SK-N-SH treated with all-trans-retinoic acid at 6 μM for 48 hours (cell line): ENCODE data around the gene SKAP2.

Experiments
- ATAC-seq: fragments of 200-7000 bp; cut with Tn5 transposase; 3 replicates; pipeline ENCODE4 v1.9.1; 2020; ENCODE audit warnings: mild to moderate bottlenecking, moderate library complexity
- ARNTL ChIP-seq: fragments of 450-650 bp; formaldehyde crosslinking; IDR thresholded peaks from 2 replicates; pipeline ENCODE4 v1.5.0; 2020; ENCODE audit warnings: low read depth, mild to moderate bottlenecking, moderate library complexity, borderline replicate concordance
- BACH2 ChIP-seq: fragments of 250-450 bp; sonication (Bioruptor Pico); IDR thresholded peaks from 2 replicates; pipeline ENCODE4 v1.9.0; 2021; ENCODE audit warnings: mild to moderate bottlenecking, borderline replicate concordance
- CSDC2 ChIP-seq: fragments of 250-450 bp; sonication (Bioruptor Pico); IDR thresholded peaks from 2 replicates; pipeline ENCODE4 v1.5.0; 2020; ENCODE audit warnings: mild to moderate bottlenecking, moderate library complexity
- CSRNP3 ChIP-seq: fragments of 250-450 bp; sonication (Bioruptor Pico); IDR thresholded peaks from 2 replicates; pipeline ENCODE4 v1.5.1; 2021; ENCODE audit warnings: mild to moderate bottlenecking, moderate library complexity
- ESRRG ChIP-seq: fragments of 250-450 bp; sonication (Bioruptor Pico); IDR thresholded peaks from 2 replicates; pipeline ENCODE4 v1.6.1; 2021; ENCODE audit warnings: mild to moderate bottlenecking
- GLIS3 ChIP-seq: fragments of 250-450 bp; sonication (Bioruptor Pico); IDR thresholded peaks from 2 replicates; pipeline ENCODE4 v1.5.0; 2020; ENCODE audit warnings: mild to moderate bottlenecking, moderate library complexity
- ISL1 ChIP-seq: fragments of 250-450 bp; sonication (Bioruptor Pico); IDR thresholded peaks from 2 replicates; pipeline ENCODE4 v2.1.2; 2022; ENCODE audit warnings: mild to moderate bottlenecking, moderate library complexity
- OSR1 ChIP-seq: fragments of 250-450 bp; sonication (Bioruptor Pico); IDR thresholded peaks from 2 replicates; pipeline ENCODE4 v1.8.0; 2022; ENCODE audit warnings: moderate library complexity, mild to moderate bottlenecking, inconsistent platforms
- PPARA ChIP-seq: fragments of 250-450 bp; sonication (Bioruptor Pico); IDR thresholded peaks from 2 replicates; pipeline ENCODE4 v1.5.0; 2020; ENCODE audit warnings: mild to moderate bottlenecking, borderline replicate concordance
- RARB ChIP-seq: fragments of 250-450 bp; sonication (Bioruptor Pico); IDR thresholded peaks from 2 replicates; pipeline ENCODE4 v1.8.0; 2021; ENCODE audit warnings: mild to moderate bottlenecking, moderate library complexity
- SNAI2 ChIP-seq: fragments of 250-450 bp; sonication (Bioruptor Pico); IDR thresholded peaks from 2 replicates; pipeline ENCODE4 v1.5.0; 2020; ENCODE audit warnings: mild to moderate bottlenecking, moderate library complexity
- TCF4 ChIP-seq: fragments of 250-450 bp; sonication (Bioruptor Pico); IDR thresholded peaks from 2 replicates; pipeline ENCODE4 v1.8.0; 2021; ENCODE audit warnings: mild to moderate bottlenecking, moderate library complexity, borderline replicate concordance
- TOX ChIP-seq: fragments of 250-450 bp; sonication (Bioruptor Pico); IDR thresholded peaks from 2 replicates; pipeline ENCODE4 v1.8.0; 2021; ENCODE audit warnings: mild to moderate bottlenecking, moderate library complexity, borderline replicate concordance
- ZC3H10 ChIP-seq: fragments of 250-450 bp; sonication (Bioruptor Pico); IDR thresholded peaks from 2 replicates; pipeline ENCODE4 v1.5.1; 2021; ENCODE audit warnings: mild to moderate bottlenecking, moderate library complexity
- ZFP3 ChIP-seq: fragments of 250-450 bp; sonication (Bioruptor Pico); IDR thresholded peaks from 2 replicates; pipeline ENCODE4 v1.5.0; 2020; ENCODE audit warnings: mild to moderate bottlenecking, moderate library complexity
- ZFP30 ChIP-seq: fragments of 450-650 bp; formaldehyde crosslinking; IDR thresholded peaks from 2 replicates; pipeline ENCODE4 v1.5.0; 2022; ENCODE audit warnings: mild to moderate bottlenecking, moderate library complexity
- ZNF565 ChIP-seq: fragments of 450-650 bp; formaldehyde crosslinking; conservative IDR thresholded peaks from 2 replicates; pipeline ENCODE4 v1.5.0; 2020; ENCODE audit warnings: low read depth, mild to moderate bottlenecking, moderate library complexity
- ZNF70 ChIP-seq: fragments of 450-650 bp; formaldehyde crosslinking; IDR thresholded peaks from 2 replicates; pipeline ENCODE4 v1.5.0; 2020; ENCODE audit warnings: mild to moderate bottlenecking, moderate library complexity
- ZNF8 ChIP-seq: fragments of 450-650 bp; formaldehyde crosslinking; IDR thresholded peaks from 2 replicates; pipeline ENCODE4 v1.5.0; 2020; ENCODE audit warnings: mild to moderate bottlenecking, moderate library complexity
- TF ChIP-seq, protein P1 (sequence below): fragments of 250-450 bp; sonication (Bioruptor Pico); IDR thresholded peaks from 2 replicates; pipeline ENCODE4 v1.5.1; 2020; ENCODE audit warnings: low read depth, mild to moderate bottlenecking, moderate library complexity
- TF ChIP-seq, protein P2 (sequence below): fragments of 250-450 bp; sonication (Bioruptor Pico); IDR thresholded peaks from 2 replicates; pipeline ENCODE4 v1.8.0; 2020; ENCODE audit warnings: mild to moderate bottlenecking, moderate library complexity, borderline replicate concordance

SKAP2 gene

DNA sequence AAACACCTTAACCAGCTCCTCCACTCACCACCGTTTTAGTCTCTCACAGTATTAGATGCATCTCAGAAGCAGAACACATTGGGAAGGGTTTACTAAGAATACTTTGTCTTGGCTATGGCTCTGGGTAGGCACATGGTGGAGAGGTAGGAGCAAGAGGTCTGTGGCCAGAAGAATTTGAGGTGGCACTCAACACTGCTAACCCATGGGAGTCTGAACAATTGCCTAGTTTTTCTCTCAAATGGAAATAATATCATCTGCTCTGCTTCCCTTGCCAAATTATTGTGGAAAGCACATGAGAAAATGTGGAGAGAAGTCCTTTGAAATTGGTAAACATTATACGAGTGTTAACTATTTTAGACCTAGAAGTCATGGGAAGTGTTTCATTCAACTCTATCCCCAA, 214.3 kb downstream of the SKAP2 start (continued):
- TF ChIP-seq ZNF565 (CRISPR knock-in tag) (no peak), ZNF8 (CRISPR knock-in tag) (no peak), ZC3H10 (CRISPR knock-in tag) (no peak)
- TF ChIP-seq, protein P1, sequence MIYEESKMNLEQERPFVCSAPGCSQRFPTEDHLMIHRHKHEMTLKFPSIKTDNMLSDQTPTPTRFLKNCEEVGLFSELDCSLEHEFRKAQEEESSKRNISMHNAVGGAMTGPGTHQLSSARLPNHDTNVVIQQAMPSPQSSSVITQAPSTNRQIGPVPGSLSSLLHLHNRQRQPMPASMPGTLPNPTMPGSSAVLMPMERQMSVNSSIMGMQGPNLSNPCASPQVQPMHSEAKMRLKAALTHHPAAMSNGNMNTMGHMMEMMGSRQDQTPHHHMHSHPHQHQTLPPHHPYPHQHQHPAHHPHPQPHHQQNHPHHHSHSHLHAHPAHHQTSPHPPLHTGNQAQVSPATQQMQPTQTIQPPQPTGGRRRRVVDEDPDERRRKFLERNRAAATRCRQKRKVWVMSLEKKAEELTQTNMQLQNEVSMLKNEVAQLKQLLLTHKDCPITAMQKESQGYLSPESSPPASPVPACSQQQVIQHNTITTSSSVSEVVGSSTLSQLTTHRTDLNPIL: no peak

DNA sequence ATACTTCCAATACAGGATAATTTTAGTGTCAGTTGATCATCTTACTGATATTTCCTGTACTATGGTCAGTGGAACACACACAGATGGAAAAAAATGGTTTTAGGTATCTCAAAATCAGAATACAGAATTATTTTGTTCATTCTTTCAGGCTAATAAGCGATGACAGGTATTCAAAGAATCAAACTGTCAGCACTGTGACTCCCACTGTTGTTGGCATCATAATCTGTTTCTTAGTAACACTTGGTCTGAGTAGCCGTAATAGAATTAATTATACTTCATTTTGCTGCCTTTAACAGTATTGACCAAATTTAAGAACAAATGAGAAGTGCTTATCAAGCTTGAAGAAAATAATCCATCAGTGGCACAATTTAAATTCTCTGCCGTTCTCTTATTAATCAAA, 215.0 kb downstream of the SKAP2 start:
- TF ChIP-seq RARB (CRISPR knock-in tag): no peak
- TF ChIP-seq, protein P1: no peak
- TF ChIP-seq ZFP30 (CRISPR knock-in tag): no peak
- TF ChIP-seq TOX (CRISPR knock-in tag): no peak
- TF ChIP-seq, protein P2, sequence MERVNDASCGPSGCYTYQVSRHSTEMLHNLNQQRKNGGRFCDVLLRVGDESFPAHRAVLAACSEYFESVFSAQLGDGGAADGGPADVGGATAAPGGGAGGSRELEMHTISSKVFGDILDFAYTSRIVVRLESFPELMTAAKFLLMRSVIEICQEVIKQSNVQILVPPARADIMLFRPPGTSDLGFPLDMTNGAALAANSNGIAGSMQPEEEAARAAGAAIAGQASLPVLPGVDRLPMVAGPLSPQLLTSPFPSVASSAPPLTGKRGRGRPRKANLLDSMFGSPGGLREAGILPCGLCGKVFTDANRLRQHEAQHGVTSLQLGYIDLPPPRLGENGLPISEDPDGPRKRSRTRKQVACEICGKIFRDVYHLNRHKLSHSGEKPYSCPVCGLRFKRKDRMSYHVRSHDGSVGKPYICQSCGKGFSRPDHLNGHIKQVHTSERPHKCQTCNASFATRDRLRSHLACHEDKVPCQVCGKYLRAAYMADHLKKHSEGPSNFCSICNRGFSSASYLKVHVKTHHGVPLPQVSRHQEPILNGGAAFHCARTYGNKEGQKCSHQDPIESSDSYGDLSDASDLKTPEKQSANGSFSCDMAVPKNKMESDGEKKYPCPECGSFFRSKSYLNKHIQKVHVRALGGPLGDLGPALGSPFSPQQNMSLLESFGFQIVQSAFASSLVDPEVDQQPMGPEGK (CRISPR knock-in tag): no peak
- no peak for TF ChIP-seq GLIS3 (CRISPR knock-in tag)
- TF ChIP-seq ZFP3 (CRISPR knock-in tag): no peak
- TF ChIP-seq OSR1 (CRISPR knock-in tag): no peak
- TF ChIP-seq CSDC2 (CRISPR knock-in tag): no peak
- no peak for TF ChIP-seq ZNF70
- TF ChIP-seq ISL1 (CRISPR knock-in tag): no peak
- no peak for TF ChIP-seq ZNF565 (CRISPR knock-in tag)
- TF ChIP-seq ZNF8 (CRISPR knock-in tag): no peak
- TF ChIP-seq ESRRG: no peak
- no peak for TF ChIP-seq SNAI2 (CRISPR knock-in tag)
- no peak for TF ChIP-seq PPARA (CRISPR knock-in tag)
- TF ChIP-seq ZC3H10 (CRISPR knock-in tag): no peak
- TF ChIP-seq ARNTL (CRISPR knock-in tag): no peak
- no peak for ATAC-seq

DNA sequence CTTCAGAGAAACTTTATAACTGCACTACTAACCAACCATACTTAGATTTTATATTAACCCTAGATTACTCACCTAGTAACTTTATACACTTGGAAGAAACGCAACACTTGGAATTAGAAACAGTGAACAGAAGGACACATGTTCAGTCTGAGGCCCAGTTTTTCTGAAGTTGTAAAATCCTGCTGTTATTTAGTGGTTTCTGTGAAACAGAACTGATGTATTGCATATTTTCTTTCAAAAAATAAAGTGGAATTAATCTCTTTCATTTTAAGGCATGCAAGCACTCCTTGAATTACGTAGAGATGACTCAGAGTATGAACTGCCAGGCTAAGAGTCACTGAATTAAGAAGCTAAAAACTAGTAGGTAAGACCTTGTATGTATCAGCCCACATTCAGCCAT, 215.8 kb downstream of the SKAP2 start:
- TF ChIP-seq TCF4 (CRISPR knock-in tag) (no peak), ISL1 (CRISPR knock-in tag) (peak; percentile 36)
- no peak for ATAC-seq

DNA sequence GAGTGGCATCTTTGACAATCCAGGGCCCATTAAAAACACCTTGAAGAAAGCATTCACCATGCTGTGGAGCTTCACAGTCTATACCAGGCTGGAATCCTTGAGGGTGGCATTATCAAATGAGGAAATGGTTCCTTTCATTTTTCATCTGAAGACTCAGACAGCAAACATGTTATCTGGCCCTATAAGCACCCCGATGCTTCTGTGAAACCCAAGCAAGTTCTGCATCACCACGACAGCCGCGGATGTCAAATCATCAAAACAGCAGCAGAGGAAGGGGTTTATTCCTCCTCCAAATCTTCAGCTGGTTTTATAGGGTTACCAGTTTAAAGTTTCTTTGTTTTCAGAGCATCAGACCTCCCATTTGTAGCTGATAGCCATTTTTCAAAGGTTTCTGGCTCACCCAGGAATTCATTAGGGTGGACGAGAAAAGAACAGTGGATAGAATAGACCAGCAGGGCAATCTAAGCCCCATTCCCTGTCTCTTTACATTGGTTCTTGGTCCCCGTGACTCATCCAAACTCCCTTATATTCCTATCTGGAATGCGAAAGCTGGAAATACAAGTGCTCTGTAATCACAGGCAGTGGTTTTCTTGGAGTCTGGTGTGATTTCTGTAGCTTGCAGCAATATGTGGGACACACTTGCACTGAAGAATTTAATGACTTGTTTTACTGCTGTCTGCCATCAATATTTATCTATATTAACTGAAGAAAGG, 217.9 kb downstream of the SKAP2 start:
- no peak for ATAC-seq
- TF ChIP-seq RARB (CRISPR knock-in tag): no peak
- TF ChIP-seq TCF4 (CRISPR knock-in tag): no peak
- TF ChIP-seq, protein P2 (CRISPR knock-in tag): no peak
- no peak for TF ChIP-seq ARNTL (CRISPR knock-in tag)
- no peak for TF ChIP-seq ZNF8 (CRISPR knock-in tag)
- TF ChIP-seq CSRNP3 (CRISPR knock-in tag): no peak
- TF ChIP-seq ISL1 (CRISPR knock-in tag): no peak
- TF ChIP-seq OSR1 (CRISPR knock-in tag): no peak
- no peak for TF ChIP-seq TOX (CRISPR knock-in tag)
- no peak for TF ChIP-seq GLIS3 (CRISPR knock-in tag)
- TF ChIP-seq ZNF70: no peak
- TF ChIP-seq ZFP3 (CRISPR knock-in tag): no peak
- no peak for TF ChIP-seq SNAI2 (CRISPR knock-in tag)
- TF ChIP-seq CSDC2 (CRISPR knock-in tag): no peak
- no peak for TF ChIP-seq ZC3H10 (CRISPR knock-in tag)
- no peak for TF ChIP-seq BACH2 (CRISPR knock-in tag)
